Right cardiac atrium (tissue), 5 donors: ENCODE data around the gene HOXD4. TPM values are rescaled to one million over a fixed set of nuclear protein-coding genes. Genes with fewer than 3 reads are reported as not detected.

ENCODE experiments used
- ATAC-seq, 2 donors: fragments of 200-7000 bp; cut with Tn5 transposase; one replicate each; pipeline versions ENCODE4 v1.8.0 to v1.9.1; 2020; ENCODE audit warnings: moderate library complexity in 2 of 2, mild to moderate bottlenecking in 1 of 2
- DNase-seq, 3 donors: peaks; one replicate each; pipeline ENCODE4 v3.0.0-alpha.2; 2020
- H3K27ac ChIP-seq: one replicate; pipeline ENCODE4 v1.5.1; 2013; ENCODE audit warnings: mild to moderate bottlenecking, low read length, control low read depth, moderate library complexity
- H3K27me3 ChIP-seq: one replicate; pipeline ENCODE4 v1.6.1; 2013; ENCODE audit not compliant: control insufficient read depth, insufficient read depth
- H3K4me1 ChIP-seq: one replicate; pipeline ENCODE4 v1.6.1; 2013; ENCODE audit warnings: low read length; ENCODE audit not compliant: control insufficient read depth, insufficient read depth
- H3K4me3 ChIP-seq: one replicate; pipeline ENCODE4 v1.5.1; 2013; ENCODE audit warnings: low read length, control low read depth
- H3K9me3 ChIP-seq: one replicate; pipeline ENCODE4 v1.6.1; 2013; ENCODE audit warnings: low read length; ENCODE audit not compliant: control insufficient read depth
- WGBS: extraction: QIAGEN DNeasy Blood & Tissue Kit; methylation state at CpG from one replicate; pipeline ENCODE4 v1.1.7; 2013; 5-methylcytosine and 5-hydroxymethylcytosine counted together
- intact Hi-C, 4 donors: fragments of 100-400 bp; cut with DNase I; formaldehyde crosslinking; loops; one replicate each; pipeline versions ENCODE4 v1.11.0 to v1.14.0; 2022 to 2023
- polyA plus RNA-seq: library from polyadenylated mRNA; stranded (reverse); fragments of 200-250 nt; gene quantifications from one replicate; pipeline ENCODE4 v1.2.3, GENCODE V29; 2013
- total RNA-seq, 4 donors: library from RNA; stranded (reverse); fragmentation: NEBNext Ultra II Directional; extraction: Animal tissue kit (Norgen Biotek cat#: 25700); gene quantifications; one replicate each; pipeline ENCODE4 v1.2.1, GENCODE V29; 2021
- donor health status: healthy with polysubstance abuse.
- donor health status: DM: no; HTN: yes; CAD: no.
- donor health status: DM: no; HTN: no; CAD: no.
- donor health status: DM: no; HTN: yes; CAD: no; lungs with severe emphysema.
- donor health status: DM: yes; HTN: yes; CAD: no.

Gene HOXD4
- total and polyA plus RNA-seq, 5 donors, result 0.29 TPM; not detected in 4

DNA sequence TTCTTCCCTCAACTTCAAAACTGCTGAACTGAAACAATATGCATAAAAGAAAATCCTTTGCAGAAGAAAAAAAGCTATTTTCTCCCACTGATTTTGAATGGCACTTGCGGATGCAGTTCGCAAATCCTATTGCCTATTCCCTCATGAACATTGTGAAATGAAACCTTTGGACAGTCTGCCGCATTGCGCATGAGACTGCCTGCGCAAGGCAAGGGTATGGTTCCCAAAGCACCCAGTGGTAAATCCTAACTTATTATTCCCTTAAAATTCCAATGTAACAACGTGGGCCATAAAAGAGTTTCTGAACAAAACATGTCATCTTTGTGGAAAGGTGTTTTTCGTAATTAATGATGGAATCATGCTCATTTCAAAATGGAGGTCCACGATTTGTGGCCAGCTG is 13.4 kb upstream of the HOXD4 start:
- Histone ChIP-seq H3K4me1 (no peaks in the 10 kb centered on the region), H3K27me3 (peaks cover 5% of the 10 kb centered on the region), H3K27ac (no peak overlapping the region), H3K9me3 (no peaks in the 10 kb centered on the region), H3K4me3 (no peak overlapping the region)
- DNase-seq (no peak), ATAC-seq (no peak)
- 42% methylated on average over 8 of the region's 8 CpGs for WGBS
- intact Hi-C loops, result loop anchor here in 2 of 4 donors (5.0 to 10.0 kb wide), 3 partner anchors 504 to 1007 kb away; no protein-coding TSS in a partner anchor

DNA sequence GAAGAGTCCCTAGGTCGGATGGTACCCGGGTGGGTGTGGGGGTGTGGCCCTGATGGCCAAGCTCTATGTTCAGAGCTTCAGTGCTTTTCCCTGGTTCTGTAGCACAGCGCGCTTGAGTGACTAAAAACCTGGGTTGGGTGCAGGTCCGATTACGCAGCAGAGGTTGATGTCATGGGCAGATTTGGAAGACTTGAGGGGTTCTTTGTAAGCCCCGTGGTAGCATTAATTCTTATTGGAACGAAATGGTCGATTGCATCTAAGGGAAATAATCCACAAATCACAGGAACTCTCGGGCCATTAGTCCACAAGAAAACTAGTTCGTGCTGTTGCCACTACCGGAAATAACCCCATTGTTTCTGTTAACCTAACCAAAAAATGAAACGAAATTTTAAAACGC is 12.8 kb upstream of the HOXD4 start:
- intact Hi-C loops, result loop anchor here in 2 of 4 donors (5.0 to 10.0 kb wide), 3 partner anchors 504 to 1006 kb away; no protein-coding TSS in a partner anchor

DNA sequence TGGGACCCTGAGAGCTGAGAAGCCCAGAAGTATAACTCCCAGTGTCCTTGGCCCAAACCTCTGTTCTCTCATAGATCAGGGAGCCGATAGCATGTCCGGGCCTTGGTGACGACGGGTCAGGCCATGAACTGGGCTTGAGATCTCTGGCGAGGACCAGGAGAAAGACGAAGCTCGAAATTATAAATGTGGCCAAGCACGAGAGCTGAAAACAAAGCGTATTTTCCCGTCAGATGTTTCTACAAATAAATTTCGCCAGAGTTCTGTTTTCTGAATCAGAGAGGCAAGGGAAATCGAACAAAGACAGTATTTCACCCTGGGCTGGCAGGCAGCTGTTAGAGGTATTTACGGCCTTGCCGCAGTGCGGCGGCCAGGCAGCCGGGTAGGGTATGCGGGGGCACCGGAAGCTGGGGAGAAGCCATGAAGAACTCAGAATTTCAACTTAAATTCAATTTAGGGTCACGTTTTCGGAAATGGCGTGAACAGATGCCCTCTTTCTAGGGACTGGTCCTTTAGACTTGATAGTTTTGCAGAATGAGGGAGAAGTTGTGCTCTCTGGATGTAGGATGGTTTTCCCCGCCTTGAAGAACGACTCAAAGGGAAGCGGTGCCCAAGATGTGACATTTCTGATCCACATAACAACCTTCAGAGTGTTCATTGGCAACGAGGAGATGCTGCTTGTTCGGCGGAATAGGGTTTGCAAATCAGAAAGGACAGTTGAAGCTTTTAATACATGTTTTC is 12.3 kb upstream of the HOXD4 start:
- intact Hi-C loops, result loop anchor here in 2 of 4 donors (5.0 to 10.0 kb wide), 3 partner anchors 503 to 1006 kb away; no protein-coding TSS in a partner anchor
- H3K4me3 ChIP-seq, result no peak overlapping the region
- H3K27ac ChIP-seq, result no peak overlapping the region
- DNase-seq (no peak), ATAC-seq (no peak)
- 22% methylated on average over 28 of the region's 28 CpGs for WGBS
- H3K4me1 ChIP-seq, result no peaks in the 10 kb centered on the region
- peaks cover 9% of the 10 kb centered on the region for H3K27me3 ChIP-seq
- H3K9me3 ChIP-seq, result no peaks in the 10 kb centered on the region

More for the DNA sequence above, 12.8 kb upstream of the HOXD4 start:
- ATAC-seq, result no peak
- 15% methylated on average over 14 of the region's 14 CpGs for WGBS
- DNase-seq, result no peak
- no peaks in the 10 kb centered on the region for H3K9me3 ChIP-seq
- H3K4me1 ChIP-seq, result no peaks in the 10 kb centered on the region
- H3K27me3 ChIP-seq, result peaks cover 9% of the 10 kb centered on the region
- no peak overlapping the region for H3K27ac ChIP-seq
- no peak overlapping the region for H3K4me3 ChIP-seq

- intact Hi-C loops, result loop anchor here (2.0 to 10.0 kb wide), 12 partner anchors 312 to 1005 kb away; no protein-coding TSS in a partner anchor
Measured at GRCh38 chr2:176139661-176140512, 11.5 kb upstream of the HOXD4 start.

DNA sequence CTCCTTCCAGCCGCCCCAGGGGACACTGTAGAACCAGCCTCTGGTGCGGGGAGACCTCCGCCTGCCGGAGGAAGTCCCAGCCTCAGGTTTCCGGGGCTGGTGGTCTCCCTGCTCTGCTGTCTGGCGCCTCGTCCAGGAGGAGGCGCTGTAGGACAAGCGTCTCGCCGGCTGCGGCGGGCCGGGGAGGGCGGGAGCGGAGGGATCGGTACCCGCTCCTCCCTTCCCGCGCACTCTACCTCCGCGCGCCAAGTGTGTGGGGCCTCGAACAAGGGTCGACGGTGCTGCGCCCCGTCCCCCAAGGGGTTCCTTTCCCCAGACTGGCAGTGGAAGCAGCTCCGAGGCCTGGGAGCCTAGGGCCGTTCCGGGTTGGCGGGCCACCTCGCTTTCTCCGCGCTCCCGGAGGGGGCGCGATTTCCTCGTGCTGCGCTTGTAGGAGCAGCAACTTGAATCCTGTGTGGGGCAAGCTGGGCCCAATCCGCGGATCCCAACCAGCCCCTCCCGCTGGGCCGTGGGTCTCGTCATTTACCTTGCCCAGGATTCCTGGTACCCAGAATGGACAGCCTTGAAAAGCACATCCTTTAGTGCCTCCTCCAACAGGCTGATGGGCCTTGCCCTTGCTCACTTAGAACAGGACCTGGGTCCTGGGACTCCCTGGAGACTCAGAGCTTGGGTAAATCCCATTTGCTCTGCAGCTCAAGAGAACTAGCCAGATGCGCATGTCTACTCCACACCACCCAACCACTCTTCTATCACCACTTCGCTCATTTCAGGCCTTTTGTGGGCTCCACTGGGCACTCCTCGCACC is 10.6 kb upstream of the HOXD4 start:
- Histone ChIP-seq H3K4me3 (peak overlapping the region; percentile 32), H3K9me3 (no peaks in the 10 kb centered on the region), H3K27me3 (peaks cover 8% of the 10 kb centered on the region), H3K4me1 (no peaks in the 10 kb centered on the region), H3K27ac (no peak overlapping the region)
- 8% methylated on average over 48 of the region's 48 CpGs for WGBS
- peak; percentile 92 to 95 for ATAC-seq
- intact Hi-C loops, result loop anchor here (2.0 to 10.0 kb wide), 9 partner anchors 312 to 674 kb away; no protein-coding TSS in a partner anchor
- peak; percentile 69 to 88 (median 86) for DNase-seq

More at GRCh38 chr2:176139661-176140512, 11.5 kb upstream of the HOXD4 start:
- 17% methylated on average over 41 of the region's 41 CpGs for WGBS
- no peaks in the 10 kb centered on the region for H3K9me3 ChIP-seq
- DNase-seq, result no peak
- no peak overlapping the region for H3K4me3 ChIP-seq
- peaks cover 12% of the 10 kb centered on the region for H3K27me3 ChIP-seq
- no peak overlapping the region for H3K27ac ChIP-seq
- H3K4me1 ChIP-seq, result no peaks in the 10 kb centered on the region
- no peak for ATAC-seq

DNA sequence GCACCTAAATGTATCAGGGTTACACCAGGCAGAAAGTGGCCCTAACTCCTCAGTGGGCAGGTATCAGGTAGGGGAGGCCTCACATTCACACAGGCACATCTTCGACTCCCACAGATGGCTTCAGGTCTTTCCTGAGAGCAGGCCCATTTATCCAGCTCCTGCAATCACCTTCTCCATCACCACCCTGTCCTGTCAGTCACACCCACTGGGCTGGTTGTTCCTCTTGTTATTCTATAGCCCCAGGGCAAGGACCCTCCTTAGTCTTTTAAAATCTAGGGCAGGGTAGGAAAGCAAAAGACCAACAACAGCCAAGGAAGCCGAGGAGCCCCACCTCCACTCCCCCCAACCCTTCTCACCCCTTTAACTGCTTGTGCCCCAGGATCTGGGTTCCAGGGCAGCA is 9.1 kb upstream of the HOXD4 start:
- H3K9me3 ChIP-seq, result no peaks in the 10 kb centered on the region
- H3K4me3 ChIP-seq, result no peak overlapping the region
- H3K27ac ChIP-seq, result no peak overlapping the region
- peaks cover 8% of the 10 kb centered on the region for H3K27me3 ChIP-seq
- H3K4me1 ChIP-seq, result no peaks in the 10 kb centered on the region
- intact Hi-C loops, result loop anchor here (5.0 to 10.0 kb wide), 8 partner anchors 310 to 673 kb away; no protein-coding TSS in a partner anchor
- 87% methylated on average over 2 of the region's 2 CpGs for WGBS
- DNase-seq, result no peak
- ATAC-seq, result no peak

GRCh38 chr2:176145085-176145969 is 6.0 kb upstream of the HOXD4 start:
- H3K27me3 ChIP-seq, result peaks cover 8% of the 10 kb centered on the region
- DNase-seq, result no peak
- 47% methylated on average over 4 of the region's 4 CpGs for WGBS

DNA sequence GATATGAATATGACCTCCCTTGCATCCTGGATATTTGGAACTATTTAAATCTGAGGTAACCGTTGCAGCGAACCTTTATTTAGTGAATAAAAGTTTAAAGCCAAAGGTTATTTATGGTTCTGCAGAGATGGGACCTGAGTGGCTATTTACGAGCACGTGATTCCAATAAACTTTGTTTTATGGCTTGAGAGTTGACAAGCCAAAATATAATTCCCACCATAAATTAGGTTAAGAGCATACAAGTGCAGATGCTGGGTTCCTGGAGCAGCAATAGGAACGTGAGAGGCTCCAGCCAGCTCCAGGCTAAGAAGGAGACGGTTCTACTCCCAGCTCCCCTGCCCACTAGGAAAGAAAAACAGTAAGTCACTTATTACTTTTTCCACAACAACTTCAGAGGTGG is 5.2 kb upstream of the HOXD4 start:
- DNase-seq (no peak), ATAC-seq (no peak)
- Histone ChIP-seq H3K4me1 (no peaks in the 10 kb centered on the region), H3K4me3 (no peak overlapping the region), H3K27ac (no peak overlapping the region), H3K9me3 (no peaks in the 10 kb centered on the region), H3K27me3 (peaks cover 8% of the 10 kb centered on the region)
- WGBS, result 36% methylated on average over 6 of the region's 6 CpGs
- intact Hi-C loops, result loop anchor here in 3 of 4 donors (10.0 kb wide), 2 partner anchors 409 to 669 kb away; no protein-coding TSS in a partner anchor

More at GRCh38 chr2:176145085-176145969, 6.0 kb upstream of the HOXD4 start:
- no peaks in the 10 kb centered on the region for H3K9me3 ChIP-seq
- no peak overlapping the region for H3K4me3 ChIP-seq
- no peak overlapping the region for H3K27ac ChIP-seq
- ATAC-seq, result no peak
- intact Hi-C loops, result loop anchor here in 3 of 4 donors (10.0 kb wide), 2 partner anchors 409 to 669 kb away; no protein-coding TSS in a partner anchor
- H3K4me1 ChIP-seq, result no peaks in the 10 kb centered on the region

DNA sequence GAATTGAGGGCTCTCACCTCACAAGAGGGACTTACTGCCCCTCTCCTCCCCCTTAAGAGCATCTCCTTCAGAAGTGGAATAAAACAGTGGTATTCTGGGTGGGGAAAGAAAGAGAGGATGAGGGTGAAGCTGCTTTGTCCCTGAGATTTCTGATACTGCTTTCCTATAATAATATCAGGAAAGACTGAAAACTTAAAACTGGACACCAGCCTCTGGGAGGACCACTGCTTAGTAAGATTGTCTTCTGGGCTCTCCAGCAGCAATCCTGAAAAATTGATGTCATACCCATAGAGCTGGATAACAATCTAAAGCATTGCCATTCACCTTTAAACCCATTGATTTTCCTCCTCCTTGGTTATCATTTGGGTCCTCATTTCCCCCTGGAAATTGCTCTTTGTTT is 4.7 kb upstream of the HOXD4 start:
- Histone ChIP-seq H3K27me3 (peaks cover 8% of the 10 kb centered on the region), H3K4me1 (peaks cover 2% of the 10 kb centered on the region), H3K27ac (no peak overlapping the region), H3K4me3 (no peak overlapping the region), H3K9me3 (no peaks in the 10 kb centered on the region)
- DNase-seq, result no peak
- no peak for ATAC-seq
- intact Hi-C loops, result loop anchor here in 3 of 4 donors (10.0 kb wide), 2 partner anchors 408 to 668 kb away; no protein-coding TSS in a partner anchor
